Stimulated activated CD8-positive, alpha-beta memory T cell treated with anti-CD3 and anti-CD28 coated beads, Interleukin-4, amount 100 ng/mL, for 4 hours (primary cell): ENCODE measurements around the gene KRT7.

Source experiments
- DNase-seq, 2 donors: peaks; one replicate each; pipeline ENCODE4 v3.0.0-alpha.2; 2020; ENCODE audit warnings: low read depth in 2 of 2, low spot score in 1 of 2

The KRT7 gene

DNA sequence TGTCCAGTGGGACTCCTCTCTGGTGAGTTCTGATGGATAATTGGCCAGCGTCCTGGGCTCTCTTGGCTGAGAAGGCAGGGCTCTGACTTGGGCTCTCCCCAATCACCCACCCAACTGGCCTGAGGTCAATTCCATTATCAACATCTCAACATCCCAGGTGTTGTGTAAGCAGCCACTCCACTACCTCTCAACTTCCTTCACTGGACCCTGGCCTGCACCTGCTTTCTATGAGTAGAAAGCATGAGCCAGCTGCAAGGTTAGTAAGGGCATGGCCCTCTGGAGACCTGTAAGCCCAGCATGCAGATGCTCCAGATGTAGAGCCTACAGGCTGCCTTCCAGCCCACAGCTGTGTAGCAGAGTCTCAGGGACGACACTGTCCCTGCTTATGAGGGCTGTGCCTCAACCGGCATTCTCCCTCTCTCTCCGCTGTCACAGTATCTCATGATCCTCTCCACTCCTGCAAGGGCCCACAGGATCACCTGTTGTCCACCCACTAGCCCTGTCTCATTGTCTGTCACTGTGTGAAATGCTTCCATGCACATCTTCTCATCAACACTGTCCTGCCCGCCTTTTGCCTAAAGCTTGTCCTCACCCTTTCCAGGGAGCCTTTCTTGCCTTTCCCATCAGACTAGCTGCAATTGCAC lies 63.7 kb downstream of the KRT7 start:
- no peak for DNase-seq
